Sigmoid colon (tissue), 7 donors: ENCODE measurements around the gene UST. TPM values are rescaled to one million over a fixed set of nuclear protein-coding genes. Genes with fewer than 3 reads are reported as not detected.
A peak's percentile ranks its signal among the peaks of the same experiment; 100 is the strongest.

Experiments
- DNase-seq: peaks from one replicate; pipeline ENCODE4 v3.0.0-alpha.2; 2019
- H3K27ac ChIP-seq, 4 donors: fragments of 200-600 bp; sonication (generic); one replicate each; pipeline ENCODE4 v1.5.1; 2016 to 2019; ENCODE audit warnings: mild to moderate bottlenecking in 1 of 4
- H3K27me3 ChIP-seq, 3 donors: fragments of 200-600 bp; sonication (generic); one replicate each; pipeline ENCODE4 v1.5.1; 2019; ENCODE audit warnings: mild to moderate bottlenecking in 1 of 3
- H3K36me3 ChIP-seq, 4 donors: fragments of 200-600 bp; sonication (generic); one replicate each; pipeline ENCODE4 v1.5.1; 2016 to 2019
- H3K4me1 ChIP-seq, 4 donors: fragments of 200-600 bp; sonication (generic); one replicate each; pipeline ENCODE4 v1.5.1; 2017 to 2019
- H3K4me3 ChIP-seq, 4 donors: fragments of 200-600 bp; sonication (generic); one replicate each; pipeline ENCODE4 v1.5.1; 2017 to 2019; ENCODE audit warnings: mild to moderate bottlenecking in 2 of 4, moderate library complexity in 1 of 4
- H3K9me3 ChIP-seq, 4 donors: fragments of 200-600 bp in 3 of 4; sonication (generic) in 3 of 4; one replicate each; pipeline versions ENCODE4 v1.5.1 to v1.6.1; 2013 to 2019
- CTCF ChIP-seq, 4 experiments: fragments of 450-650 bp in 3 of 4; fragments of 200-600 bp in 1 of 4; IDR thresholded peaks; one replicate each; pipeline ENCODE4 v1.5.1; 2016 to 2019; ENCODE audit warnings: antibody characterized with exemption in 4 of 4, mild to moderate bottlenecking in 3 of 4, moderate library complexity in 2 of 4
- EP300 ChIP-seq, 4 donors: sonication (generic); formaldehyde crosslinking; IDR thresholded peaks; one replicate each; pipeline ENCODE4 v1.6.1; 2017; ENCODE audit warnings: antibody characterized with exemption in 4 of 4
- POLR2A ChIP-seq, 2 donors: fragments of 450-650 bp; IDR thresholded peaks; one replicate each; pipeline ENCODE4 v1.6.1; 2016; ENCODE audit warnings: antibody characterized with exemption in 2 of 2, mild to moderate bottlenecking in 2 of 2, moderate library complexity in 2 of 2
- POLR2AphosphoS5 ChIP-seq, 4 donors: sonication (generic); formaldehyde crosslinking; IDR thresholded peaks; one replicate each; pipeline ENCODE4 v1.6.1; 2017; ENCODE audit warnings: antibody characterized with exemption in 4 of 4
- WGBS, 2 donors: extraction: QIAGEN DNeasy Blood & Tissue Kit; methylation state at CpG; one replicate each; pipeline ENCODE4 v1.1.7; 2013; 5-methylcytosine and 5-hydroxymethylcytosine counted together
- intact Hi-C: fragments of 100-400 bp; cut with DNase I; formaldehyde crosslinking; loops from one replicate; pipeline ENCODE4 v1.15.1; 2023
- polyA plus RNA-seq, 3 donors: library from polyadenylated mRNA; stranded (reverse); fragments of 200-250 nt; gene quantifications; one replicate each; pipeline ENCODE4 v1.2.3, GENCODE V29; 2013
- total RNA-seq, 4 donors: library from RNA; depleted of rRNA; stranded (reverse); fragments of >200 nt; gene quantifications; one replicate each; pipeline ENCODE4 v1.1.0, GENCODE V29; 2016
- donor health status: healthy with polysubstance abuse.
- donor health status: Bipolar disorder and iron deficiency.
- donor health status: healthy.

Gene UST
- total and polyA plus RNA-seq, 7 donors = 0.46 to 35.2 (median 21.8) TPM

GRCh38 chr6:148720406-148720805 lies 26.4 kb upstream of the UST start:
- H3K9me3 ChIP-seq = no peaks in the 10 kb centered on the region
- WGBS, 2 donors = 85% methylated on average over 3 of the region's 3 CpGs
- no peak overlapping the region for H3K4me3 ChIP-seq
- no peaks in the 10 kb centered on the region for H3K36me3 ChIP-seq
- no peak for DNase-seq
- intact Hi-C loops = no loop called here
- TF ChIP-seq POLR2AphosphoS5 (IDR thresholded peaks at IDR 0.05) (no peak), CTCF (IDR thresholded peaks at IDR 0.05) (no peak), EP300 (IDR thresholded peaks at IDR 0.05) (no peak), POLR2A (IDR thresholded peaks at IDR 0.05) (no peak)
- H3K27me3 ChIP-seq = no peaks in the 10 kb centered on the region
- peaks cover 0 to 16% (median 5%) of the 10 kb centered on the region in 4 donors for H3K4me1 ChIP-seq
- H3K27ac ChIP-seq = no peak overlapping the region

- Histone ChIP-seq H3K27ac (no peak overlapping the region), H3K4me3 (no peak overlapping the region), H3K36me3 (no peaks in the 10 kb centered on the region), H3K27me3 (no peaks in the 10 kb centered on the region), H3K4me1 (peaks cover 0 to 16% (median 5%) of the 10 kb centered on the region in 4 donors), H3K9me3 (peaks cover 0 to under 1% (median 0%) of the 10 kb centered on the region in 4 donors)
- intact Hi-C loops = no loop called here
- 86 to 89% methylated on average over 2 of the region's 2 CpGs for WGBS, 2 donors
- DNase-seq = no peak
- TF ChIP-seq POLR2A (IDR thresholded peaks at IDR 0.05) (no peak), POLR2AphosphoS5 (IDR thresholded peaks at IDR 0.05) (no peak), EP300 (IDR thresholded peaks at IDR 0.05) (no peak)
Observed at GRCh38 chr6:148720897-148721296, 25.9 kb upstream of the UST start.

GRCh38 chr6:148723484-148723883 lies 23.3 kb upstream of the UST start:
- DNase-seq = no peak
- intact Hi-C loops = no loop called here
- WGBS, 2 donors = 44 to 70% methylated on average over 1 of the region's 1 CpG

GRCh38 chr6:148724428-148724827 lies 22.4 kb upstream of the UST start:
- intact Hi-C loops = no loop called here
- H3K27me3 ChIP-seq = no peaks in the 10 kb centered on the region
- TF ChIP-seq CTCF (IDR thresholded peaks at IDR 0.05) (no peak), POLR2AphosphoS5 (IDR thresholded peaks at IDR 0.05) (no peak), POLR2A (IDR thresholded peaks at IDR 0.05) (no peak), EP300 (IDR thresholded peaks at IDR 0.05) (no peak)
- H3K36me3 ChIP-seq = no peaks in the 10 kb centered on the region
- peaks cover 0 to 9% (median 3%) of the 10 kb centered on the region in 4 donors for H3K9me3 ChIP-seq
- no peak overlapping the region for H3K4me3 ChIP-seq
- peak overlapping the region in 1 of 4 donors; percentile 59 for H3K27ac ChIP-seq
- no peak for DNase-seq
- H3K4me1 ChIP-seq = peaks cover 0 to 16% (median 5%) of the 10 kb centered on the region in 4 donors

More at GRCh38 chr6:148723484-148723883, 23.3 kb upstream of the UST start:
- TF ChIP-seq POLR2AphosphoS5 (IDR thresholded peaks at IDR 0.05) (peak in 1 of 4 donors; percentile 27), POLR2A (IDR thresholded peaks at IDR 0.05) (no peak)
- Histone ChIP-seq H3K27me3 (no peaks in the 10 kb centered on the region), H3K27ac (peak overlapping the region in 2 of 4 donors; percentile 37 to 59), H3K36me3 (no peaks in the 10 kb centered on the region), H3K4me3 (no peak overlapping the region), H3K4me1 (peaks cover 0 to 16% (median 5%) of the 10 kb centered on the region in 4 donors), H3K9me3 (peaks cover 0 to 9% (median 3%) of the 10 kb centered on the region in 4 donors)

GRCh38 chr6:148727104-148727503 lies 19.7 kb upstream of the UST start:
- no peak overlapping the region for H3K27ac ChIP-seq
- no peaks in the 10 kb centered on the region for H3K36me3 ChIP-seq
- H3K9me3 ChIP-seq = peaks cover 0 to 9% (median 3%) of the 10 kb centered on the region in 4 donors
- DNase-seq = no peak
- intact Hi-C loops = no loop called here
- WGBS, 2 donors = 92 to 99% methylated on average over 1 of the region's 1 CpG
- no peak overlapping the region for H3K4me3 ChIP-seq
- TF ChIP-seq POLR2A (IDR thresholded peaks at IDR 0.05) = no peak
- no peak for TF ChIP-seq EP300 (IDR thresholded peaks at IDR 0.05)
- TF ChIP-seq POLR2AphosphoS5 (IDR thresholded peaks at IDR 0.05) = no peak
- no peak for TF ChIP-seq CTCF (IDR thresholded peaks at IDR 0.05)
- H3K27me3 ChIP-seq = no peaks in the 10 kb centered on the region
- peaks cover 0 to 11% (median 5%) of the 10 kb centered on the region in 4 donors for H3K4me1 ChIP-seq

GRCh38 chr6:148735989-148736388 lies 10.8 kb upstream of the UST start:
- TF ChIP-seq POLR2AphosphoS5 (IDR thresholded peaks at IDR 0.05) (no peak), EP300 (IDR thresholded peaks at IDR 0.05) (no peak), CTCF (IDR thresholded peaks at IDR 0.05) (no peak), POLR2A (IDR thresholded peaks at IDR 0.05) (no peak)
- Histone ChIP-seq H3K27me3 (no peaks in the 10 kb centered on the region), H3K27ac (no peak overlapping the region), H3K9me3 (no peaks in the 10 kb centered on the region), H3K36me3 (no peaks in the 10 kb centered on the region), H3K4me1 (peaks cover 0 to 6% (median 0%) of the 10 kb centered on the region in 4 donors), H3K4me3 (no peak overlapping the region)
- WGBS, 2 donors = 88 to 90% methylated on average over 2 of the region's 2 CpGs
- intact Hi-C loops = no loop called here
- DNase-seq = no peak
